BLaER1 (cell line): Measurements from ENCODE around the gene MAP3K21.

Experiments
- H3K27ac ChIP-seq: shearing (Covaris generic); formaldehyde crosslinking; 2 replicates; pipeline ENCODE4 v1.8.1; 2022
- H3K27me3 ChIP-seq: shearing (Covaris generic); formaldehyde crosslinking; 2 replicates; pipeline ENCODE4 v1.8.1; 2022
- H3K36me3 ChIP-seq: shearing (Covaris generic); formaldehyde crosslinking; 2 replicates; pipeline ENCODE4 v1.8.1; 2022
- H3K4me1 ChIP-seq: shearing (Covaris generic); formaldehyde crosslinking; 2 replicates; pipeline ENCODE4 v1.8.1; 2022
- H3K4me2 ChIP-seq: shearing (Covaris generic); formaldehyde crosslinking; 2 replicates; pipeline ENCODE4 v1.8.1; 2022
- H3K4me3 ChIP-seq: shearing (Covaris generic); formaldehyde crosslinking; 2 replicates; pipeline ENCODE4 v1.8.1; 2022
- H3K9ac ChIP-seq: shearing (Covaris generic); formaldehyde crosslinking; 2 replicates; pipeline ENCODE4 v1.8.1; 2022
- H3K9me3 ChIP-seq: shearing (Covaris generic); formaldehyde crosslinking; 2 replicates; pipeline ENCODE4 v1.8.1; 2022
- H4K20me1 ChIP-seq: shearing (Covaris generic); formaldehyde crosslinking; 2 replicates; pipeline ENCODE4 v1.8.1; 2022
- Cebpa-rat ChIP-seq: shearing (Covaris generic); IDR thresholded peaks from 2 replicates; pipeline ENCODE4 v1.8.1; 2022

Gene MAP3K21

DNA sequence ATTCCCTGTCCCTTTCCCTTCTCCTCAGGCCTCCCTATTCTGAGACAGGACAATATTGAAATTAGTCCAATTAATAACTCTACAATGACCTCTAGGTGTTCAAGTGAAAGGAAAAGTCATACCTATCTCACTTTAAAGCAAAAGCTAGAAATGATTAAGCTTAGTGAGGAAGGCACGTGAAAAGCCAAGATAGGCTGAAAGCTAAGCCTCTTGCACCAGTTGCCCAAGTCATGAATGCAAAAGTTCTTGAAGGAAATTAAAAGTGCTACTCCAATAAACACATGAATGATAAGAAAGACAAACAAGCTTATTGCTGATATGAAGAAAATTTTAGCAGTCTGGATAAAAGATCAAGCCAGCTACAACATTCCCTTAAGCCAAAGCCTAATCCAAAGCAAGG lies 3.8 kb upstream of the MAP3K21 start:
- H3K4me2 ChIP-seq: no peak overlapping the region
- H3K9me3 ChIP-seq: no peaks in the 10 kb centered on the region
- no peak for TF ChIP-seq Cebpa-rat
- no peak overlapping the region for H3K27ac ChIP-seq
- peaks cover 5% of the 10 kb centered on the region; the same call in 1 of the 2 replicates for H3K27me3 ChIP-seq
- H3K4me3 ChIP-seq: no peak overlapping the region
- H3K4me1 ChIP-seq: peaks cover 7% of the 10 kb centered on the region
- no peaks in the 10 kb centered on the region for H3K36me3 ChIP-seq
- 0 out of 2 replicates have a peak, but pooled peaks cover 2% of the 10 kb centered on the region for H4K20me1 ChIP-seq
- H3K9ac ChIP-seq: no peak overlapping the region

- peaks cover 15% of the 10 kb centered on the region; the same call in 1 of the 2 replicates for H3K27me3 ChIP-seq
- H3K9me3 ChIP-seq: no peaks in the 10 kb centered on the region
- H3K9ac ChIP-seq: no peak overlapping the region
- H3K27ac ChIP-seq: no peak overlapping the region
- TF ChIP-seq Cebpa-rat: no peak
- no peak overlapping the region for H3K4me3 ChIP-seq
- peaks cover 25% of the 10 kb centered on the region for H3K4me1 ChIP-seq
- H3K36me3 ChIP-seq: no peaks in the 10 kb centered on the region
- H4K20me1 ChIP-seq: 0 out of 2 replicates have a peak, but pooled peaks cover 15% of the 10 kb centered on the region
- H3K4me2 ChIP-seq: no peak overlapping the region
Observed at GRCh38 chr1:233326319-233326718, 1.2 kb upstream of the MAP3K21 start.

GRCh38 chr1:233326811-233327650 lies 493 bp upstream of the MAP3K21 start:
- no peak for TF ChIP-seq Cebpa-rat
- Histone ChIP-seq H3K36me3 (no peaks in the 10 kb centered on the region), H3K27ac (no peak overlapping the region), H3K4me1 (peaks cover 25% of the 10 kb centered on the region), H3K9ac (no peak overlapping the region), H3K4me2 (peak overlapping the region; percentile 38), H3K27me3 (peaks cover 15% of the 10 kb centered on the region; the same call in 1 of the 2 replicates), H4K20me1 (0 out of 2 replicates have a peak, but pooled peaks cover 15% of the 10 kb centered on the region), H3K4me3 (no peak overlapping the region; the same call in 1 of the 2 replicates), H3K9me3 (no peaks in the 10 kb centered on the region)

DNA sequence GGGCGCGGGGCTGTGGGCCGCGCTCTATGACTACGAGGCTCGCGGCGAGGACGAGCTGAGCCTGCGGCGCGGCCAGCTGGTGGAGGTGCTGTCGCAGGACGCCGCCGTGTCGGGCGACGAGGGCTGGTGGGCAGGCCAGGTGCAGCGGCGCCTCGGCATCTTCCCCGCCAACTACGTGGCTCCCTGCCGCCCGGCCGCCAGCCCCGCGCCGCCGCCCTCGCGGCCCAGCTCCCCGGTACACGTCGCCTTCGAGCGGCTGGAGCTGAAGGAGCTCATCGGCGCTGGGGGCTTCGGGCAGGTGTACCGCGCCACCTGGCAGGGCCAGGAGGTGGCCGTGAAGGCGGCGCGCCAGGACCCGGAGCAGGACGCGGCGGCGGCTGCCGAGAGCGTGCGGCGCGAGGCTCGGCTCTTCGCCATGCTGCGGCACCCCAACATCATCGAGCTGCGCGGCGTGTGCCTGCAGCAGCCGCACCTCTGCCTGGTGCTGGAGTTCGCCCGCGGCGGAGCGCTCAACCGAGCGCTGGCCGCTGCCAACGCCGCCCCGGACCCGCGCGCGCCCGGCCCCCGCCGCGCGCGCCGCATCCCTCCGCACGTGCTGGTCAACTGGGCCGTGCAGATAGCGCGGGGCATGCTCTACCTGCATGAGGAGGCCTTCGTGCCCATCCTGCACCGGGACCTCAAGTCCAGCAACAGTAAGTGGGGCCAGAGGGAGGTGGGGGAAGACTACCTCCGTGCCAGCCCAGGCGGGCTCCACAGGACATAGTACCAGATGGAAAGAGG lies 808 bp downstream of the MAP3K21 start:
- no peak for TF ChIP-seq Cebpa-rat
- no peaks in the 10 kb centered on the region for H3K36me3 ChIP-seq
- H3K27me3 ChIP-seq: peaks cover 15% of the 10 kb centered on the region; the same call in 1 of the 2 replicates
- H4K20me1 ChIP-seq: 0 out of 2 replicates have a peak, but pooled peaks cover 15% of the 10 kb centered on the region
- H3K9me3 ChIP-seq: no peaks in the 10 kb centered on the region
- H3K27ac ChIP-seq: peak overlapping the region; percentile 79
- H3K4me2 ChIP-seq: peak overlapping the region; percentile 100
- peak overlapping the region; percentile 81 for H3K9ac ChIP-seq
- peaks cover 25% of the 10 kb centered on the region for H3K4me1 ChIP-seq
- H3K4me3 ChIP-seq: peak overlapping the region; percentile 83

- no peak overlapping the region for H3K9ac ChIP-seq
- peaks cover 25% of the 10 kb centered on the region for H3K4me1 ChIP-seq
- H3K4me2 ChIP-seq: no peak overlapping the region
- H3K4me3 ChIP-seq: no peak overlapping the region
- no peak for TF ChIP-seq Cebpa-rat
- no peak overlapping the region for H3K27ac ChIP-seq
- no peaks in the 10 kb centered on the region for H3K36me3 ChIP-seq
- H3K27me3 ChIP-seq: peaks cover 15% of the 10 kb centered on the region; the same call in 1 of the 2 replicates
- no peaks in the 10 kb centered on the region for H3K9me3 ChIP-seq
- 0 out of 2 replicates have a peak, but pooled peaks cover 15% of the 10 kb centered on the region for H4K20me1 ChIP-seq
Observed at GRCh38 chr1:233331676-233332519, 4.4 kb downstream of the MAP3K21 start.

DNA sequence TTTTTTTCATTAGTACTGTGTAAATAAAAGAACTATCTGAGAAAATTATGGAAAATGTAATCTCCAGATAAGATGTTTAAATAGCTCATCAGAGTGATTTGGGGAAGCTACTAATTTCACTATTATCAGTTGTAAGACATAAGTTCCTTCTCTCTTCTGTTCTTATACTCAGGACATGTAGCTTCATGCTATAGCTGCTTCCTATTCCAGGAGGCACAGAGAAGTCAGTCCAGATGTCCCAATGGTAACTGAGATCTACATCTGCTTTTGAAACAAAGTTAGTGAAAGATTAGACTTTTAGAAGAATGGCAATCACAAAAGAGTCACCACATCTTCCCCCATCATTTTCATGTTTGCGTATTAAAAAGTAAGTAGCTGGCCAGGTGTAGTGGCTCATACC lies 5.6 kb downstream of the MAP3K21 start:
- Histone ChIP-seq H3K9ac (no peak overlapping the region), H3K9me3 (no peaks in the 10 kb centered on the region), H4K20me1 (0 out of 2 replicates have a peak, but pooled peaks cover 15% of the 10 kb centered on the region), H3K4me2 (no peak overlapping the region), H3K4me1 (peaks cover 24% of the 10 kb centered on the region), H3K27ac (no peak overlapping the region), H3K27me3 (peaks cover 15% of the 10 kb centered on the region; the same call in 1 of the 2 replicates), H3K4me3 (no peak overlapping the region), H3K36me3 (no peaks in the 10 kb centered on the region)
- no peak for TF ChIP-seq Cebpa-rat

DNA sequence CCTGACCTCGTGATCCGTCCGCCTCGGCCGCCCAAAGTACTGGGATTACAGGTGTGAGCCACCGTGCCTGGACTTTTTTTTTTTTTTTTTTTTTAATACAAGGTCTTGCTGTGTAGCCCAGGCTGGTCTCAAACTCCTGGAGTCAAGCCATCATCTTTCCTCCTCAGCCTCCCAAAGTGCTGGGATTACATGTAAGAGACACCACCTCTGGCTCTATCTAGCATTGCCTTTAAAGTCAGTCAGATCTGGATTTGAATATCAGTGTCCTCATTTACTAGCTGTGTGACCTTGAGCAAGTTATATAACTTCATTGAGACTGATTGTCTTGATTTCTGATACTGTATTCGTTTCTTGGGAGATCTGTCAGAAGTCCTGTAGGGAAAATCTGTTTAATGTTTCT lies 6.6 kb downstream of the MAP3K21 start:
- Histone ChIP-seq H4K20me1 (0 out of 2 replicates have a peak, but pooled peaks cover 9% of the 10 kb centered on the region), H3K36me3 (no peaks in the 10 kb centered on the region), H3K27me3 (peaks cover 7% of the 10 kb centered on the region; the same call in 1 of the 2 replicates), H3K4me3 (no peak overlapping the region), H3K27ac (no peak overlapping the region), H3K4me1 (peaks cover 14% of the 10 kb centered on the region), H3K9me3 (no peaks in the 10 kb centered on the region), H3K9ac (no peak overlapping the region), H3K4me2 (no peak overlapping the region)
- TF ChIP-seq Cebpa-rat: no peak

- H3K27me3 ChIP-seq: no peaks in the 10 kb centered on the region
- no peaks in the 10 kb centered on the region for H3K36me3 ChIP-seq
- H3K4me3 ChIP-seq: no peak overlapping the region
- no peak for TF ChIP-seq Cebpa-rat
- no peak overlapping the region for H3K4me2 ChIP-seq
- no peaks in the 10 kb centered on the region for H3K9me3 ChIP-seq
- H3K27ac ChIP-seq: no peak overlapping the region
- H3K4me1 ChIP-seq: peaks cover 5% of the 10 kb centered on the region; the same call in 1 of the 2 replicates
- H3K9ac ChIP-seq: no peak overlapping the region
- H4K20me1 ChIP-seq: no peaks in the 10 kb centered on the region
Observed at GRCh38 chr1:233336554-233337456, 9.3 kb downstream of the MAP3K21 start.
